ENCODE results near the gene CELF2.

DNA sequence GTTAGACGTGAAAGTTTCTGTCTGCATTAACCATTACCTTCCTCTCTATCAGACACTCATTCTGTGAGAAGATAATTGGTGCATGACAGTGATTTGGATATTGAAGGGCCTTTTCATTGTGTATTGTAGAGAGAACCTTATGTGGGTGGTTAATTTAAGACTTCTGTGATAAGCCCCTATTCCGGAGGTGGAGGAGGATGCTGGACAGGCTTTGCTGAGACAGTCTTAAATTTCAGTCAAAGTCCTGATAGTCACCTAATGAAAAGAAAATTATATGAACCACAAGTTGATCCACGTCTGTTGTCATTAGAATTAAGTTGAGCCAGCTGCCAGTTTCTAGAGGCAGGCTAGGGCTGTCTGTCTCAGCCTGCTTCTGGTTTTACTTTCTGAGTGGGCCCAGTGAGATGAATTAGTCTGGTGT lies 62.9 kb downstream of the CELF2 start:
- TF ChIP-seq, protein P1, sequence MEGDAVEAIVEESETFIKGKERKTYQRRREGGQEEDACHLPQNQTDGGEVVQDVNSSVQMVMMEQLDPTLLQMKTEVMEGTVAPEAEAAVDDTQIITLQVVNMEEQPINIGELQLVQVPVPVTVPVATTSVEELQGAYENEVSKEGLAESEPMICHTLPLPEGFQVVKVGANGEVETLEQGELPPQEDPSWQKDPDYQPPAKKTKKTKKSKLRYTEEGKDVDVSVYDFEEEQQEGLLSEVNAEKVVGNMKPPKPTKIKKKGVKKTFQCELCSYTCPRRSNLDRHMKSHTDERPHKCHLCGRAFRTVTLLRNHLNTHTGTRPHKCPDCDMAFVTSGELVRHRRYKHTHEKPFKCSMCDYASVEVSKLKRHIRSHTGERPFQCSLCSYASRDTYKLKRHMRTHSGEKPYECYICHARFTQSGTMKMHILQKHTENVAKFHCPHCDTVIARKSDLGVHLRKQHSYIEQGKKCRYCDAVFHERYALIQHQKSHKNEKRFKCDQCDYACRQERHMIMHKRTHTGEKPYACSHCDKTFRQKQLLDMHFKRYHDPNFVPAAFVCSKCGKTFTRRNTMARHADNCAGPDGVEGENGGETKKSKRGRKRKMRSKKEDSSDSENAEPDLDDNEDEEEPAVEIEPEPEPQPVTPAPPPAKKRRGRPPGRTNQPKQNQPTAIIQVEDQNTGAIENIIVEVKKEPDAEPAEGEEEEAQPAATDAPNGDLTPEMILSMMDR (IDR thresholded peaks at IDR 0.05; ENCODE audit: poor library complexity), result no peak
- TF ChIP-seq EZH2phosphoT487 (IDR thresholded peaks at IDR 0.05; ENCODE audit: low read depth, severe bottlenecking, unreplicated experiment) (no peak), EZH2 (IDR thresholded peaks at IDR 0.05; ENCODE audit: borderline replicate concordance) (no peak)

Measured in hepatocyte (in vitro differentiated cells).